Neural cell (in vitro differentiated cells): ENCODE measurements around the gene KIF12.

ENCODE experiments used
- EP300 ChIP-seq: fragments of 450-650 bp; conservative IDR thresholded peaks from 2 replicates; pipeline ENCODE4 v1.6.1; 2014; ENCODE audit warnings: antibody characterized with exemption, mild to moderate bottlenecking, moderate library complexity; ENCODE audit not compliant: poor library complexity, severe bottlenecking
- EZH2 ChIP-seq: fragments of 200-600, 300-800 bp; shearing (Covaris generic), sonication (generic); IDR thresholded peaks from 2 replicates; pipeline ENCODE4 v1.6.1; 2014; ENCODE audit warnings: antibody characterized with exemption, low read length, borderline replicate concordance, mild to moderate bottlenecking; ENCODE audit not compliant: insufficient read depth, poor library complexity, severe bottlenecking
- MXI1 ChIP-seq: fragments of 450-650 bp; conservative IDR thresholded peaks from 2 replicates; pipeline ENCODE4 v1.6.1; 2014; ENCODE audit warnings: antibody characterized with exemption, mild to moderate bottlenecking; ENCODE audit not compliant: poor library complexity, severe bottlenecking
- POLR2AphosphoS5 ChIP-seq: IDR thresholded peaks from 2 replicates; pipeline ENCODE4 v1.6.1; 2012
- SMC3 ChIP-seq: fragments of 450-650 bp; conservative IDR thresholded peaks from 2 replicates; pipeline ENCODE4 v1.6.1; 2014; ENCODE audit warnings: antibody characterized with exemption, mild to moderate bottlenecking, moderate library complexity; ENCODE audit not compliant: poor library complexity
- TAF1 ChIP-seq: IDR thresholded peaks from 2 replicates; pipeline ENCODE4 v1.6.1; 2012; ENCODE audit warnings: low read depth
- TF ChIP-seq, protein P1 (sequence below): fragments of 450-650 bp; IDR thresholded peaks from 2 replicates; pipeline ENCODE4 v1.5.1; 2014; ENCODE audit warnings: antibody characterized with exemption, mild to moderate bottlenecking, moderate library complexity; ENCODE audit not compliant: poor library complexity, severe bottlenecking
- TF ChIP-seq, protein P2 (sequence below): IDR thresholded peaks from 2 replicates; pipeline ENCODE4 v1.6.1; 2012; ENCODE audit warnings: borderline replicate concordance

GRCh38 chr9:114089206-114089840, 9.8 kb downstream of the KIF12 start:
- TF ChIP-seq MXI1 (no peak), EP300 (no peak), EZH2 (no peak), POLR2AphosphoS5 (no peak), SMC3 (no peak), TAF1 (no peak)
- TF ChIP-seq, protein P1, sequence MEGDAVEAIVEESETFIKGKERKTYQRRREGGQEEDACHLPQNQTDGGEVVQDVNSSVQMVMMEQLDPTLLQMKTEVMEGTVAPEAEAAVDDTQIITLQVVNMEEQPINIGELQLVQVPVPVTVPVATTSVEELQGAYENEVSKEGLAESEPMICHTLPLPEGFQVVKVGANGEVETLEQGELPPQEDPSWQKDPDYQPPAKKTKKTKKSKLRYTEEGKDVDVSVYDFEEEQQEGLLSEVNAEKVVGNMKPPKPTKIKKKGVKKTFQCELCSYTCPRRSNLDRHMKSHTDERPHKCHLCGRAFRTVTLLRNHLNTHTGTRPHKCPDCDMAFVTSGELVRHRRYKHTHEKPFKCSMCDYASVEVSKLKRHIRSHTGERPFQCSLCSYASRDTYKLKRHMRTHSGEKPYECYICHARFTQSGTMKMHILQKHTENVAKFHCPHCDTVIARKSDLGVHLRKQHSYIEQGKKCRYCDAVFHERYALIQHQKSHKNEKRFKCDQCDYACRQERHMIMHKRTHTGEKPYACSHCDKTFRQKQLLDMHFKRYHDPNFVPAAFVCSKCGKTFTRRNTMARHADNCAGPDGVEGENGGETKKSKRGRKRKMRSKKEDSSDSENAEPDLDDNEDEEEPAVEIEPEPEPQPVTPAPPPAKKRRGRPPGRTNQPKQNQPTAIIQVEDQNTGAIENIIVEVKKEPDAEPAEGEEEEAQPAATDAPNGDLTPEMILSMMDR: no peak
- TF ChIP-seq, protein P2, sequence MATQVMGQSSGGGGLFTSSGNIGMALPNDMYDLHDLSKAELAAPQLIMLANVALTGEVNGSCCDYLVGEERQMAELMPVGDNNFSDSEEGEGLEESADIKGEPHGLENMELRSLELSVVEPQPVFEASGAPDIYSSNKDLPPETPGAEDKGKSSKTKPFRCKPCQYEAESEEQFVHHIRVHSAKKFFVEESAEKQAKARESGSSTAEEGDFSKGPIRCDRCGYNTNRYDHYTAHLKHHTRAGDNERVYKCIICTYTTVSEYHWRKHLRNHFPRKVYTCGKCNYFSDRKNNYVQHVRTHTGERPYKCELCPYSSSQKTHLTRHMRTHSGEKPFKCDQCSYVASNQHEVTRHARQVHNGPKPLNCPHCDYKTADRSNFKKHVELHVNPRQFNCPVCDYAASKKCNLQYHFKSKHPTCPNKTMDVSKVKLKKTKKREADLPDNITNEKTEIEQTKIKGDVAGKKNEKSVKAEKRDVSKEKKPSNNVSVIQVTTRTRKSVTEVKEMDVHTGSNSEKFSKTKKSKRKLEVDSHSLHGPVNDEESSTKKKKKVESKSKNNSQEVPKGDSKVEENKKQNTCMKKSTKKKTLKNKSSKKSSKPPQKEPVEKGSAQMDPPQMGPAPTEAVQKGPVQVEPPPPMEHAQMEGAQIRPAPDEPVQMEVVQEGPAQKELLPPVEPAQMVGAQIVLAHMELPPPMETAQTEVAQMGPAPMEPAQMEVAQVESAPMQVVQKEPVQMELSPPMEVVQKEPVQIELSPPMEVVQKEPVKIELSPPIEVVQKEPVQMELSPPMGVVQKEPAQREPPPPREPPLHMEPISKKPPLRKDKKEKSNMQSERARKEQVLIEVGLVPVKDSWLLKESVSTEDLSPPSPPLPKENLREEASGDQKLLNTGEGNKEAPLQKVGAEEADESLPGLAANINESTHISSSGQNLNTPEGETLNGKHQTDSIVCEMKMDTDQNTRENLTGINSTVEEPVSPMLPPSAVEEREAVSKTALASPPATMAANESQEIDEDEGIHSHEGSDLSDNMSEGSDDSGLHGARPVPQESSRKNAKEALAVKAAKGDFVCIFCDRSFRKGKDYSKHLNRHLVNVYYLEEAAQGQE: no peak
